ENCODE measurements around the gene ATPAF2.

GRCh38 chr17:17975436-17975835, 63.5 kb downstream of the ATPAF2 start:
- TF ChIP-seq, protein P1, sequence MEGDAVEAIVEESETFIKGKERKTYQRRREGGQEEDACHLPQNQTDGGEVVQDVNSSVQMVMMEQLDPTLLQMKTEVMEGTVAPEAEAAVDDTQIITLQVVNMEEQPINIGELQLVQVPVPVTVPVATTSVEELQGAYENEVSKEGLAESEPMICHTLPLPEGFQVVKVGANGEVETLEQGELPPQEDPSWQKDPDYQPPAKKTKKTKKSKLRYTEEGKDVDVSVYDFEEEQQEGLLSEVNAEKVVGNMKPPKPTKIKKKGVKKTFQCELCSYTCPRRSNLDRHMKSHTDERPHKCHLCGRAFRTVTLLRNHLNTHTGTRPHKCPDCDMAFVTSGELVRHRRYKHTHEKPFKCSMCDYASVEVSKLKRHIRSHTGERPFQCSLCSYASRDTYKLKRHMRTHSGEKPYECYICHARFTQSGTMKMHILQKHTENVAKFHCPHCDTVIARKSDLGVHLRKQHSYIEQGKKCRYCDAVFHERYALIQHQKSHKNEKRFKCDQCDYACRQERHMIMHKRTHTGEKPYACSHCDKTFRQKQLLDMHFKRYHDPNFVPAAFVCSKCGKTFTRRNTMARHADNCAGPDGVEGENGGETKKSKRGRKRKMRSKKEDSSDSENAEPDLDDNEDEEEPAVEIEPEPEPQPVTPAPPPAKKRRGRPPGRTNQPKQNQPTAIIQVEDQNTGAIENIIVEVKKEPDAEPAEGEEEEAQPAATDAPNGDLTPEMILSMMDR (IDR thresholded peaks at IDR 0.05; ENCODE audit: low read depth, low read length, missing input control), result no peak
- TF ChIP-seq YY1 (IDR thresholded peaks at IDR 0.05), result no peak
- TF ChIP-seq RAD21 (IDR thresholded peaks at IDR 0.05), result no peak
- TF ChIP-seq REST (IDR thresholded peaks at IDR 0.05), result no peak
- TF ChIP-seq, protein P2, sequence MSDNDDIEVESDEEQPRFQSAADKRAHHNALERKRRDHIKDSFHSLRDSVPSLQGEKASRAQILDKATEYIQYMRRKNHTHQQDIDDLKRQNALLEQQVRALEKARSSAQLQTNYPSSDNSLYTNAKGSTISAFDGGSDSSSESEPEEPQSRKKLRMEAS (IDR thresholded peaks at IDR 0.05), result no peak
- TF ChIP-seq, protein P3, sequence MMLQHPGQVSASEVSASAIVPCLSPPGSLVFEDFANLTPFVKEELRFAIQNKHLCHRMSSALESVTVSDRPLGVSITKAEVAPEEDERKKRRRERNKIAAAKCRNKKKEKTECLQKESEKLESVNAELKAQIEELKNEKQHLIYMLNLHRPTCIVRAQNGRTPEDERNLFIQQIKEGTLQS (IDR thresholded peaks at IDR 0.05), result no peak
- no peak for TF ChIP-seq JUND (IDR thresholded peaks at IDR 0.05)
- TF ChIP-seq TAF1 (conservative IDR thresholded peaks at IDR 0.05), result no peak
- no peak for TF ChIP-seq SP1 (IDR thresholded peaks at IDR 0.05)
- TF ChIP-seq NR2F2 (IDR thresholded peaks at IDR 0.05), result no peak
- no peak for TF ChIP-seq FOXA1 (IDR thresholded peaks at IDR 0.05)
- TF ChIP-seq EGR1 (IDR thresholded peaks at IDR 0.05; ENCODE audit: low read depth in 2 of 2), result no peak
